Small intestine (tissue), 7 donors: Measurements from ENCODE around the gene KPNA6. TPM values are rescaled to one million over a fixed set of nuclear protein-coding genes. Genes with fewer than 3 reads are reported as not detected.
A peak's percentile ranks its signal among the peaks of the same experiment; 100 is the strongest.

ENCODE experiments used
- DNase-seq, 2 donors: peaks; one replicate each; pipeline versions ENCODE4 v3.0.0 to v3.0.0-alpha.2; 2013
- FAIRE-seq: peaks from 2 replicates; lab custom pipeline; 2012; peaks lifted over from hg19 to GRCh38; lab: Jason Lieb, UNC
- H3K27ac ChIP-seq, 3 donors: one replicate each; pipeline ENCODE4 v1.5.1; 2013; ENCODE audit warnings: low read length in 2 of 3, mild to moderate bottlenecking in 2 of 3, control low read depth in 1 of 3, inconsistent platforms in 1 of 3, low read depth in 1 of 3, moderate library complexity in 1 of 3
- H3K27me3 ChIP-seq, 3 donors: one replicate each; pipeline ENCODE4 v1.6.1; 2013; ENCODE audit warnings: low read length in 3 of 3, inconsistent platforms in 1 of 3; ENCODE audit not compliant: control insufficient read depth in 3 of 3, insufficient read depth in 3 of 3
- H3K36me3 ChIP-seq, 3 donors: one replicate each; pipeline ENCODE4 v1.6.1; 2013; ENCODE audit warnings: low read length in 3 of 3, inconsistent platforms in 1 of 3, low read depth in 1 of 3, mild to moderate bottlenecking in 1 of 3, moderate library complexity in 1 of 3; ENCODE audit not compliant: control insufficient read depth in 3 of 3, insufficient read depth in 2 of 3
- H3K4me1 ChIP-seq, 3 donors: one replicate each; pipeline ENCODE4 v1.6.1; 2013; ENCODE audit warnings: low read length in 2 of 3, inconsistent platforms in 1 of 3, low read depth in 1 of 3, mild to moderate bottlenecking in 1 of 3, moderate library complexity in 1 of 3; ENCODE audit not compliant: control insufficient read depth in 3 of 3, insufficient read depth in 2 of 3
- H3K4me3 ChIP-seq, 3 donors: one replicate each; pipeline ENCODE4 v1.5.1; 2013; ENCODE audit warnings: low read length in 3 of 3, control low read depth in 1 of 3, inconsistent platforms in 1 of 3, low read depth in 1 of 3, mild to moderate bottlenecking in 1 of 3, moderate library complexity in 1 of 3
- H3K9me3 ChIP-seq, 2 donors: one replicate each; pipeline ENCODE4 v1.6.1; 2013; ENCODE audit warnings: low read depth in 1 of 2, low read length in 1 of 2; ENCODE audit not compliant: control insufficient read depth in 2 of 2, insufficient read depth in 1 of 2
- WGBS, 3 donors: extraction: QIAGEN DNeasy Blood & Tissue Kit; methylation state at CpG; one replicate each; pipeline ENCODE4 v1.1.7; 2013; 5-methylcytosine and 5-hydroxymethylcytosine counted together
- polyA plus RNA-seq, 4 donors: library from polyadenylated mRNA; stranded (reverse) in 3 of 4; unstranded in 1 of 4; fragments of 200-250 nt in 3 of 4; fragments of 120-200 nt in 1 of 4; gene quantifications; one replicate each; pipeline versions ENCODE4 v1.2.1 to v1.2.3, GENCODE V29; 2013
- donor health status: healthy with polysubstance abuse.
- donor health status: control.
- donor health status: control.
- donor health status: Bipolar disorder and iron deficiency.
- donor health status: healthy.

KPNA6 gene
- polyA plus RNA-seq, 4 donors: 5.4 to 25.6 (median 9.1) TPM

DNA sequence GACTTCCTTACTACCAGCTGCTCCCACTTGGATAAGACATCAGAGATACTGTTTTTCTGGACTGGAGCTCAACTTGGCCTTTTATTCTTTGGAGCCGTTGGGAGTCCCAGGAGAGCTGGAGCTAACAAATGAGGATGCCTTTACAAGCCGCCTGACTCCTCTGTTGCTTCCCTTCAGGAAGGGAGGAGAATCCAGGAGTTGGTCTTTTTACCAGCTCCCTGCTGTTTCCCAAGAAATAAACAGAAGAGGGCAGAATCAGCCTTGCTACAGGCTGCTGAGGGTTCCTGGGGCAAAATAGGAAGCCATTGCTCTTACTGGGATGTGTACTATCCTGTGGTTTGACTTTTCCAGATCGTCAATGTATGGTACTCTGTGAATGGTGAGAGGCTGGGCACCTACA is 115.8 kb downstream of the KPNA6 start:
- H3K9me3 ChIP-seq: no peaks in the 10 kb centered on the region
- FAIRE-seq (no peak), DNase-seq (no peak)
- H3K27ac ChIP-seq: peak overlapping the region in 1 of 3 donors; percentile 21
- H3K27me3 ChIP-seq: no peaks in the 10 kb centered on the region
- peaks cover 0 to 50% (median 6%) of the 10 kb centered on the region in 3 donors for H3K36me3 ChIP-seq
- 81 to 84% (median 84%) methylated on average over 3 of the region's 3 CpGs for WGBS, 3 donors
- H3K4me1 ChIP-seq: peaks cover 1 to 17% (median 4%) of the 10 kb centered on the region in 3 donors
- no peak overlapping the region for H3K4me3 ChIP-seq

DNA sequence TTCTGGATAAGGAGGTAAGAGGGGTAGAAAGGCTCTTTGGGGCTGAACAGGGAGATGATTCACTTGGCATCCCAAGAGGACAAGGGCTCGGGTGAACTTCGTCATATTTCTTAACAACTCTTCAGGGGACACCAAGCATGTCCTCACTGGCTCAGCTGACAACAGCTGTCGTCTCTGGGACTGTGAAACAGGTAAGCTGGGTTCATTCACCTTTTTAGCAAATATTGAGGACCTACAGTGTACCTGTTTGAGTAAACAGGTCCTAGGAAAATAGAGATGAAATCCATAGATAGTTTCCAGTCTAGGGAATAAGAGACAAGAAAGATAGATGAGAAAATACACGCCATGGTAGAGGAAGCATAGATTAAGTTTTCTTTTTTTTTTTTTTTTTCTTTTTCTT is 116.4 kb downstream of the KPNA6 start:
- FAIRE-seq (no peak), DNase-seq (no peak)
- Histone ChIP-seq H3K9me3 (no peaks in the 10 kb centered on the region), H3K4me1 (peaks cover 1 to 17% (median 4%) of the 10 kb centered on the region in 3 donors), H3K27ac (no peak overlapping the region), H3K27me3 (no peaks in the 10 kb centered on the region), H3K4me3 (no peak overlapping the region), H3K36me3 (peaks cover 0 to 55% (median 6%) of the 10 kb centered on the region in 3 donors)
- 89 to 92% (median 90%) methylated on average over 4 of the region's 4 CpGs for WGBS, 3 donors

Other genes with a start within 250 kb of the KPNA6 start
- gene PTP4A2, start 169.7 kb upstream of the KPNA6 start, polyA plus RNA-seq: 100 to 1,000 TPM; 115 to 213 (median 124) TPM
- gene KHDRBS1, start 94.2 kb upstream of the KPNA6 start, polyA plus RNA-seq: 100 to 1,000 TPM in 1 of 4 donors, 10 to 100 TPM in 3; 50.1 to 123 (median 77.7) TPM
- 10 to 100 TPM in 2 of 4 donors, 1 to 10 TPM in 2; 4.2 to 15.6 (median 8.0) TPM for gene TMEM39B, start 35.1 kb upstream of the KPNA6 start, polyA plus RNA-seq
- gene TXLNA, start 71.6 kb downstream of the KPNA6 start, polyA plus RNA-seq: 10 to 100 TPM in 2 of 4 donors, 1 to 10 TPM in 2; 6.9 to 28.1 (median 18.1) TPM
- 1 to 10 TPM; 2.5 to 9.3 (median 6.2) TPM for gene CCDC28B, start 92.5 kb downstream of the KPNA6 start, polyA plus RNA-seq
- gene IQCC, start 97.6 kb downstream of the KPNA6 start, polyA plus RNA-seq: 1 to 10 TPM in 3 of 4 donors, under 1 TPM in 1; 0.54 to 4.8 (median 1.8) TPM
- under 1 TPM in 1 of 4 donors, not detected in 3; 0.41 TPM for gene DCDC2B, start 101.0 kb downstream of the KPNA6 start, polyA plus RNA-seq
- gene TMEM234, start 114.3 kb downstream of the KPNA6 start, polyA plus RNA-seq: 10 to 100 TPM in 2 of 4 donors, 1 to 10 TPM in 2; 6.5 to 22.1 (median 10.5) TPM
- gene EIF3I, start 114.4 kb downstream of the KPNA6 start, polyA plus RNA-seq: 100 to 1,000 TPM; 158 to 234 (median 169) TPM
- gene FAM167B, start 139.2 kb downstream of the KPNA6 start, polyA plus RNA-seq: 1 to 10 TPM; 1.4 to 6.4 (median 2.6) TPM
- 10 to 100 TPM in 1 of 4 donors, 1 to 10 TPM in 3; 3.1 to 14.1 (median 4.0) TPM for gene LCK, start 143.2 kb downstream of the KPNA6 start, polyA plus RNA-seq
- gene HDAC1, start 184.0 kb downstream of the KPNA6 start, polyA plus RNA-seq: 100 to 1,000 TPM in 3 of 4 donors, 10 to 100 TPM in 1; 87.0 to 161 (median 112) TPM
- gene MARCKSL1, start 228.2 kb downstream of the KPNA6 start, polyA plus RNA-seq: 100 to 1,000 TPM in 2 of 4 donors, 10 to 100 TPM in 2; 55.9 to 132 (median 91.1) TPM